ENCODE data around the gene FBN2. TPM values are rescaled to one million over a fixed set of nuclear protein-coding genes. Genes with fewer than 3 reads are reported as not detected.

The FBN2 gene
- total and polyA plus RNA-seq, 9 of the 15 experiments (the other 6 are each of a cell fraction or from before 2014, with no cell fraction given) = 0.01 to 0.09 TPM; not detected in 7

DNA sequence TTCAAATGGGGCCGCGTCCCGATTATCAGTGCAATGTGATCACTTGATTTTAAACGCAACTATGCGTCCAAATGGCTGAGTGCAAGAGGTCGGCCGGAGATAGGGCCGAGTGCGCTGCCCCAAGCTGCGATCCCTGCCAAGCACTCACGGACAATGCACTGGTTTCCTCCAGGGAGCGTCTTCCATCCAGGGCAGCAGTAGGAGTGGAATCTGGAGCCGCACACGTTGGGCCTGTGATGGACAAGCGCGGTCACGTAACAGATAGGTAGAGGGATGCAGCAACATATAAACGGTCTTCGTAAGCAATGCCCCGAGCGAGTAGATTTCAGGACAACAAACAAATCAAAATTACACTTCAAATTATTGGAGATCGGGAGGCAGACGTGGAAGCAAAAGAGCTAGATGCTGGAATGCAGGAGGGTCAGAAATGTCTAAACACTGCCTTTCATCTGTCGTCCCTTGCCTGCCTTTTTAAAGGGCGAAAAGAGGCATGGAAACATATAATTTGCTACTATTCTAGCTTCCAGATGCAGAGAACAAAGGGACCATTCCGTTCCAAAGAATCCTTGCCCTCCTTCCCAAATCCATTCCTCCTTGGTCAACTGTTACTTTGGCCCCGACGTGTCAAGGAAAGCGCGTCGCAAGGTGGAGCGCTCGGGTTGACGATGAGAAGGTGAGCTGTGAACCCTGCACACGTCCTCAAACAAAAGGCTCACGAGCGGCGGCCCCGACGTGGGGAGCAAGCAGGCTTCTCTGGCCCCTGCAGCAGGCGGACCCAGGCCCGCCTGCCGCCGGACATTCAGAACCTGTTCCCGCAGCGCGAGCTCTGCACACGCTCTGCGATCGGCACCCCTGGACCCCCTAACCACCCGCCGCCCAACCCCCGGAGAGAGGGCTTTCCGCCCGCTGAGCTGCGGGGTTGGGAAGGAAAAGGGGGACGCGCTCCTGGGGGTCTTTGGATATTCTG is 1.5 kb downstream of the FBN2 start:
- H3K4me2 ChIP-seq (ENCODE audit: insufficient read depth, low read length) = no peak overlapping the region
- DNase-seq (ENCODE audit: extremely low read depth in 1 of 4, low spot score in 3 of 4) (no peak), FAIRE-seq (no peak), ATAC-seq (no peak)
- no peaks in the 10 kb centered on the region for H3K79me2 ChIP-seq (ENCODE audit: control insufficient read depth, insufficient read depth, low read length)
- in situ Hi-C loops (cut with MboI) = no loop called here
- no peaks in the 10 kb centered on the region for H3K9me3 ChIP-seq (replicated peaks; ENCODE audit: control insufficient read depth, insufficient read depth, low read depth, low read length)
- TF ChIP-seq SMARCE1 (IDR thresholded peaks at IDR 0.05) = no peak
- H3K36me3 ChIP-seq (ENCODE audit: control insufficient read depth, insufficient read depth, low read length) = no peaks in the 10 kb centered on the region
- H3K4me3 ChIP-seq = no peak overlapping the region
- no peak overlapping the region for H2AFZ ChIP-seq (ENCODE audit: low read depth, low read length)
- no peak overlapping the region for H3K9ac ChIP-seq (ENCODE audit: insufficient read depth in 1 of 2, low read depth in 2 of 2, low read length in 2 of 2)
- H3K4me1 ChIP-seq (replicated peaks in 1 of 2; ENCODE audit: control insufficient read depth in 2 of 2, insufficient read depth in 2 of 2, low read length in 2 of 2) = no peaks in the 10 kb centered on the region
- POLR2A ChIA-PET = no interaction called here
- H3K27me3 ChIP-seq (ENCODE audit: control insufficient read depth in 2 of 2, insufficient read depth in 2 of 2, low read length in 2 of 2) = no peaks in the 10 kb centered on the region
- no peaks in the 10 kb centered on the region for H3K9me1 ChIP-seq (ENCODE audit: control insufficient read depth, insufficient read depth, low read length)
- H3K27ac ChIP-seq (ENCODE audit: extremely low read depth, low read depth, low read length) = no peak overlapping the region
- no TSS peak for BruUV-seq (replicated peaks)
- WGBS (ENCODE audit: insufficient coverage, low coverage, missing lambda C conversion rate) = 8% methylated on average over 43 of the region's 58 CpGs
- CTCF ChIA-PET (ENCODE audit: low intra/inter-chr PET ratio) = no interaction called here
- H4K20me1 ChIP-seq (replicated peaks; ENCODE audit: control insufficient read depth, insufficient read depth, low read length) = no peaks in the 10 kb centered on the region
- intact Hi-C loops (cut with micrococcal nuclease) = no loop called here

DNA sequence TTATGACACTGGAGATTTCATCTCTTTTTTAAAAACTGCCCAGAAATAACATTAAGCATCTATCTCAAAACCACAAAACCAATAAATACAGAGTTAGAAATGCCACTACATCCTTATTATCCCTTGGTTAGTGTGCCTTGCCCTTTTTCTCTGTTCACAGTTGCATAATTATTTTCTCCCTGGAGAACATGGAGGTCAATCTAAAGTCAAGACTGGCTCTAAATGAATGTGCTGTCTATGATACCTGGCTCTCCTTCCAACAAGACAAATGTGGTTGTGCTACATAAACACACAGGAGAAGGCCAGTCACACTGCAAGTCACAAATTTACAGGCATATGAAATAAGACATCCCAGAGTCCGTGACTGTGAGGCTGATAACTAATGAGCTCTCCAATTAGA is 2.8 kb downstream of the FBN2 start:
- H3K9me3 ChIP-seq (replicated peaks; ENCODE audit: control insufficient read depth, insufficient read depth, low read depth, low read length) = no peaks in the 10 kb centered on the region
- ATAC-seq = no peak
- H3K27ac ChIP-seq (ENCODE audit: extremely low read depth, low read depth, low read length) = no peak overlapping the region
- intact Hi-C loops (cut with micrococcal nuclease) = no loop called here
- H3K4me1 ChIP-seq (replicated peaks in 1 of 2; ENCODE audit: control insufficient read depth in 2 of 2, insufficient read depth in 2 of 2, low read length in 2 of 2) = no peaks in the 10 kb centered on the region
- 0% methylated on average over 1 of the region's 1 CpG for WGBS (ENCODE audit: insufficient coverage, low coverage, missing lambda C conversion rate)
- no peaks in the 10 kb centered on the region for H3K9me1 ChIP-seq (ENCODE audit: control insufficient read depth, insufficient read depth, low read length)
- no peak overlapping the region for H2AFZ ChIP-seq (ENCODE audit: low read depth, low read length)
- no peaks in the 10 kb centered on the region for H3K36me3 ChIP-seq (ENCODE audit: control insufficient read depth, insufficient read depth, low read length)
- H3K4me2 ChIP-seq (ENCODE audit: insufficient read depth, low read length) = no peak overlapping the region
- FAIRE-seq = no peak
- BruUV-seq (replicated peaks) = no TSS peak
- no peaks in the 10 kb centered on the region for H3K27me3 ChIP-seq (ENCODE audit: control insufficient read depth in 2 of 2, insufficient read depth in 2 of 2, low read length in 2 of 2)
- CTCF ChIA-PET (ENCODE audit: low intra/inter-chr PET ratio) = no interaction called here
- no peaks in the 10 kb centered on the region for H4K20me1 ChIP-seq (replicated peaks; ENCODE audit: control insufficient read depth, insufficient read depth, low read length)
- H3K4me3 ChIP-seq = no peak overlapping the region
- no peak overlapping the region for H3K9ac ChIP-seq (ENCODE audit: insufficient read depth in 1 of 2, low read depth in 2 of 2, low read length in 2 of 2)
- POLR2A ChIA-PET = no interaction called here
- in situ Hi-C loops (cut with MboI) = no loop called here
- DNase-seq (ENCODE audit: extremely low read depth in 1 of 4, low spot score in 3 of 4) = no peak
- no peaks in the 10 kb centered on the region for H3K79me2 ChIP-seq (ENCODE audit: control insufficient read depth, insufficient read depth, low read length)
- TF ChIP-seq, protein P1, sequence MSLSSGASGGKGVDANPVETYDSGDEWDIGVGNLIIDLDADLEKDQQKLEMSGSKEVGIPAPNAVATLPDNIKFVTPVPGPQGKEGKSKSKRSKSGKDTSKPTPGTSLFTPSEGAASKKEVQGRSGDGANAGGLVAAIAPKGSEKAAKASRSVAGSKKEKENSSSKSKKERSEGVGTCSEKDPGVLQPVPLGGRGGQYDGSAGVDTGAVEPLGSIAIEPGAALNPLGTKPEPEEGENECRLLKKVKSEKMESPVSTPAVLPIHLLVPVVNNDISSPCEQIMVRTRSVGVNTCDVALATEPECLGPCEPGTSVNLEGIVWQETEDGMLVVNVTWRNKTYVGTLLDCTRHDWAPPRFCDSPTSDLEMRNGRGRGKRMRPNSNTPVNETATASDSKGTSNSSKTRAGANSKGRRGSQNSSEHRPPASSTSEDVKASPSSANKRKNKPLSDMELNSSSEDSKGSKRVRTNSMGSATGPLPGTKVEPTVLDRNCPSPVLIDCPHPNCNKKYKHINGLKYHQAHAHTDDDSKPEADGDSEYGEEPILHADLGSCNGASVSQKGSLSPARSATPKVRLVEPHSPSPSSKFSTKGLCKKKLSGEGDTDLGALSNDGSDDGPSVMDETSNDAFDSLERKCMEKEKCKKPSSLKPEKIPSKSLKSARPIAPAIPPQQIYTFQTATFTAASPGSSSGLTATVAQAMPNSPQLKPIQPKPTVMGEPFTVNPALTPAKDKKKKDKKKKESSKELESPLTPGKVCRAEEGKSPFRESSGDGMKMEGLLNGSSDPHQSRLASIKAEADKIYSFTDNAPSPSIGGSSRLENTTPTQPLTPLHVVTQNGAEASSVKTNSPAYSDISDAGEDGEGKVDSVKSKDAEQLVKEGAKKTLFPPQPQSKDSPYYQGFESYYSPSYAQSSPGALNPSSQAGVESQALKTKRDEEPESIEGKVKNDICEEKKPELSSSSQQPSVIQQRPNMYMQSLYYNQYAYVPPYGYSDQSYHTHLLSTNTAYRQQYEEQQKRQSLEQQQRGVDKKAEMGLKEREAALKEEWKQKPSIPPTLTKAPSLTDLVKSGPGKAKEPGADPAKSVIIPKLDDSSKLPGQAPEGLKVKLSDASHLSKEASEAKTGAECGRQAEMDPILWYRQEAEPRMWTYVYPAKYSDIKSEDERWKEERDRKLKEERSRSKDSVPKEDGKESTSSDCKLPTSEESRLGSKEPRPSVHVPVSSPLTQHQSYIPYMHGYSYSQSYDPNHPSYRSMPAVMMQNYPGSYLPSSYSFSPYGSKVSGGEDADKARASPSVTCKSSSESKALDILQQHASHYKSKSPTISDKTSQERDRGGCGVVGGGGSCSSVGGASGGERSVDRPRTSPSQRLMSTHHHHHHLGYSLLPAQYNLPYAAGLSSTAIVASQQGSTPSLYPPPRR (CRISPR knock-in tag; IDR thresholded peaks at IDR 0.05; ENCODE audit: borderline replicate concordance) = no peak
- no peak for TF ChIP-seq ZNF561 (CRISPR knock-in tag; conservative IDR thresholded peaks at IDR 0.05)
- no peak for TF ChIP-seq NUFIP1 (IDR thresholded peaks at IDR 0.05; ENCODE audit: partially characterized antibody)
- no peak for TF ChIP-seq CCAR2 (IDR thresholded peaks at IDR 0.05; ENCODE audit: low read depth, low read length)
- no peak for TF ChIP-seq SRSF3 (IDR thresholded peaks at IDR 0.05; ENCODE audit: insufficient read depth, low read length)
- no peak for TF ChIP-seq TAL1 (IDR thresholded peaks at IDR 0.05)
- TF ChIP-seq, protein P2, sequence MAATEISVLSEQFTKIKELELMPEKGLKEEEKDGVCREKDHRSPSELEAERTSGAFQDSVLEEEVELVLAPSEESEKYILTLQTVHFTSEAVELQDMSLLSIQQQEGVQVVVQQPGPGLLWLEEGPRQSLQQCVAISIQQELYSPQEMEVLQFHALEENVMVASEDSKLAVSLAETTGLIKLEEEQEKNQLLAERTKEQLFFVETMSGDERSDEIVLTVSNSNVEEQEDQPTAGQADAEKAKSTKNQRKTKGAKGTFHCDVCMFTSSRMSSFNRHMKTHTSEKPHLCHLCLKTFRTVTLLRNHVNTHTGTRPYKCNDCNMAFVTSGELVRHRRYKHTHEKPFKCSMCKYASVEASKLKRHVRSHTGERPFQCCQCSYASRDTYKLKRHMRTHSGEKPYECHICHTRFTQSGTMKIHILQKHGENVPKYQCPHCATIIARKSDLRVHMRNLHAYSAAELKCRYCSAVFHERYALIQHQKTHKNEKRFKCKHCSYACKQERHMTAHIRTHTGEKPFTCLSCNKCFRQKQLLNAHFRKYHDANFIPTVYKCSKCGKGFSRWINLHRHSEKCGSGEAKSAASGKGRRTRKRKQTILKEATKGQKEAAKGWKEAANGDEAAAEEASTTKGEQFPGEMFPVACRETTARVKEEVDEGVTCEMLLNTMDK (IDR thresholded peaks at IDR 0.05; ENCODE audit: borderline replicate concordance, insufficient read depth, low read depth, low read length, poor library complexity, severe bottlenecking) = no peak
